OCI-LY3 (cell line): Measurements from ENCODE around the gene MOB3B.

Experiments used
- CTCF ChIP-seq: fragments of 200-600, 300-600 bp; sonication (generic); IDR thresholded peaks from 2 replicates; pipeline ENCODE4 v1.5.1; 2014; ENCODE audit warnings: antibody characterized with exemption, low read length, low read depth
- EZH2phosphoT487 ChIP-seq: fragments of 200-600 bp; shearing (Covaris generic); IDR thresholded peaks from 2 replicates; pipeline ENCODE4 v1.6.1; 2018; ENCODE audit warnings: antibody characterized with exemption, mixed run types, low read depth

GRCh38 chr9:27536168-27536567 is 6.6 kb upstream of the MOB3B start:
- TF ChIP-seq CTCF (no peak; the same call in 1 of the 2 replicates), EZH2phosphoT487 (no peak)
